Vagina (tissue), 2 donors: Measurements from ENCODE around the gene NKX3-2. TPM values are rescaled to one million over a fixed set of nuclear protein-coding genes. Genes with fewer than 3 reads are reported as not detected.

ENCODE experiments used
- DNase-seq, 2 donors: peaks; one replicate each; pipeline ENCODE4 v3.0.0-alpha.2; 2017; ENCODE audit errors: extremely low spot score in 2 of 2
- H3K27ac ChIP-seq: fragments of 200-600 bp; sonication (generic); one replicate; pipeline ENCODE4 v1.5.1; 2019
- H3K27me3 ChIP-seq: fragments of 200-600 bp; sonication (generic); one replicate; pipeline ENCODE4 v1.5.1; 2019
- H3K36me3 ChIP-seq, 2 donors: fragments of 200-600 bp; sonication (generic); one replicate each; pipeline ENCODE4 v1.5.1; 2017 to 2019
- H3K4me1 ChIP-seq: fragments of 200-600 bp; sonication (generic); one replicate; pipeline ENCODE4 v1.5.1; 2019
- H3K4me3 ChIP-seq, 2 donors: fragments of 200-600 bp; sonication (generic); 1 replicate in 1 of 2; 2 replicates in 1 of 2; pipeline ENCODE4 v1.5.1; 2016 to 2019
- H3K9me3 ChIP-seq: fragments of 200-600 bp; sonication (generic); one replicate; pipeline ENCODE4 v1.5.1; 2019
- POLR2A ChIP-seq, 2 donors: fragments of 450-650 bp; IDR thresholded peaks; one replicate each; pipeline ENCODE4 v1.6.1; 2017; ENCODE audit warnings: antibody characterized with exemption in 2 of 2, mild to moderate bottlenecking in 2 of 2, moderate library complexity in 2 of 2
- POLR2AphosphoS5 ChIP-seq, 2 donors: sonication (generic); formaldehyde crosslinking; IDR thresholded peaks; one replicate each; pipeline ENCODE4 v1.9.0; 2017; ENCODE audit warnings: antibody characterized with exemption in 2 of 2, mild to moderate bottlenecking in 2 of 2, low read depth in 1 of 2; ENCODE audit not compliant: insufficient read depth in 1 of 2
- intact Hi-C: fragments of 100-400 bp; cut with DNase I; formaldehyde crosslinking; loops from one replicate; pipeline ENCODE4 v1.15.1; 2023
- total RNA-seq: library from RNA; depleted of rRNA; stranded (reverse); fragments of >200 nt; gene quantifications from one replicate; pipeline ENCODE4 v1.2.3, GENCODE V29; 2016
- TF ChIP-seq, protein P1 (sequence below), 3 experiments: fragments of 450-650 bp in 2 of 3; fragments of 200-600 bp in 1 of 3; sonication (generic) in 1 of 3; IDR thresholded peaks; one replicate each; pipeline ENCODE4 v1.5.1; 2017 to 2019; ENCODE audit warnings: antibody characterized with exemption in 3 of 3, mild to moderate bottlenecking in 2 of 3, moderate library complexity in 2 of 3

The NKX3-2 gene
- total RNA-seq, 1 donor from 2014 or later: 2.9 TPM

DNA sequence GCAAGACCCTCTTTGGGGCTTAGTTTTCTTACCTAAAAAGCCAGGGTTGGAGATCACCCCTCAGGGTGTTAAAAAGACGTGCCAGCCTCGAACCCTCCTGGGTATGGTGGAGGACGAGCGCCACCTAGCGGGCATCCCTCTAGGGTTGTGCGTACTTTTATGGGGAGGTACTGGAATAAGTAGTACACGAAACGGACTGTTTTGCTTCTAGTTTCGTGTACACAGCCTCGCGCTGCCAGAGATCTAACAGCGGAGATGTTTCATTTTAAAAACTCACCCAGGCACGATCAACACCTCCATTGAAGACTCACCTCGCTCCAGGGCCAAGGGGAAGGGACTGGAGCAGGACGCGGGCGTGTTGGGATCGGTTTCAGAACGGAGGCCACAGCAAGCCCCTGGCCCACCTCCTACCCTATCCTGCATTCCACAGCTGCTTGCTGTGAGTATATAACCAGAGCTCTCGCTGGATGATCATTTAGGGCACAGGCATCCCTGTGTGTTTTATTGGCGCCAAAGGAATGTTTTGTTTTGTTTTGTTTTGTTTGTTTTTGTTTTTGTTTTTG is 4.8 kb upstream of the NKX3-2 start:
- intact Hi-C loops: loop anchor here (5.0 kb wide), 1 partner anchor 697 kb away; no protein-coding TSS in a partner anchor
- Histone ChIP-seq H3K27me3 (peaks cover 23% of the 10 kb centered on the region), H3K4me1 (peaks cover 27% of the 10 kb centered on the region), H3K4me3 (peak overlapping the region in 1 of 2 donors; percentile 9), H3K27ac (no peak overlapping the region), H3K36me3 (no peaks in the 10 kb centered on the region), H3K9me3 (no peaks in the 10 kb centered on the region)
- TF ChIP-seq, protein P1, sequence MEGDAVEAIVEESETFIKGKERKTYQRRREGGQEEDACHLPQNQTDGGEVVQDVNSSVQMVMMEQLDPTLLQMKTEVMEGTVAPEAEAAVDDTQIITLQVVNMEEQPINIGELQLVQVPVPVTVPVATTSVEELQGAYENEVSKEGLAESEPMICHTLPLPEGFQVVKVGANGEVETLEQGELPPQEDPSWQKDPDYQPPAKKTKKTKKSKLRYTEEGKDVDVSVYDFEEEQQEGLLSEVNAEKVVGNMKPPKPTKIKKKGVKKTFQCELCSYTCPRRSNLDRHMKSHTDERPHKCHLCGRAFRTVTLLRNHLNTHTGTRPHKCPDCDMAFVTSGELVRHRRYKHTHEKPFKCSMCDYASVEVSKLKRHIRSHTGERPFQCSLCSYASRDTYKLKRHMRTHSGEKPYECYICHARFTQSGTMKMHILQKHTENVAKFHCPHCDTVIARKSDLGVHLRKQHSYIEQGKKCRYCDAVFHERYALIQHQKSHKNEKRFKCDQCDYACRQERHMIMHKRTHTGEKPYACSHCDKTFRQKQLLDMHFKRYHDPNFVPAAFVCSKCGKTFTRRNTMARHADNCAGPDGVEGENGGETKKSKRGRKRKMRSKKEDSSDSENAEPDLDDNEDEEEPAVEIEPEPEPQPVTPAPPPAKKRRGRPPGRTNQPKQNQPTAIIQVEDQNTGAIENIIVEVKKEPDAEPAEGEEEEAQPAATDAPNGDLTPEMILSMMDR (IDR thresholded peaks at IDR 0.05): peak; percentile 43 to 97 (median 85)
- no peak for TF ChIP-seq POLR2A (IDR thresholded peaks at IDR 0.05)
- TF ChIP-seq POLR2AphosphoS5 (IDR thresholded peaks at IDR 0.05; ENCODE audit: insufficient read depth in 1 of 2, low read depth in 1 of 2): no peak
- DNase-seq: no peak

DNA sequence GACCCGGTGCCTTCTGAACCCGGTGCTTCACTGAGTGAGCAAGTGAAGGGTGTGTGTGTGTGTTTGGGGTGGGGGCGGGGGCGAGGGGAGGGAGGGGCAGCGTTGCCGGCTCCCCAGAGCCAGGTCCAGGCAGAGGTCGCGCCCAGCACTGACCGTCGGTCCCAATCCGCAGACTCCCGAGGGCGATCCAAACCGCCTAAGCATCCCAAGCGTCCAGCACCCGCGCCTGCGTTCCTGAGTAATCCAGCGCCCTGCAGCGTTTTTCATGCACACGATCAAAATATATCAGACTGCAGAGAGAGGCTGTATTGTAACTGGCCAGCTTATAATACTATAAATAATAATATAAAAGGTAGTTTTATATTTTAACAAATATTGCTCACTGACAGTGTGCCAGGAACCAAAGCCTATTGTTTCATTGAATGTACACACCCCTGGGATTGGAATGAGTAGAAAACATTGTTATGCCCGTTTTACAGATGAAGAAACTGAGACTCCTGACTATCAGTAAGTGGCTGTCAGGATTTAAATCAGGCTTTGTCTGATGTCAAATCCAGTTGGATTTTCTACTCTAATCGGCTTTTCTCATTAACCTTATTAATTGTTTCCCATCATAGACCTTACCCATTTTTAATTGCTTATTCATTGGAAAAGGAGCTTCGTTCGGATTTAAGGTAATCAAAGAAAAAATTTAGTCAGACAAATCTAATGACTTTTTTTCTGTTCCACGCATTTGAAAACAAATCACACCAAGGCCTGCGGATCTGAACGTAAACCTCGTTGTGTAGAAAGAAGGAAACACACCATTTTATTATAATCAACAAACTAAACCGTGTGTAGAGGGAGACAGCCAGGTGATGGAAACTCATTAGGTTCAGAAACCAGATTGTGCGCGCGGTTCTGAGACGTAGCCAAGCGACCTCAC is 4.0 kb upstream of the NKX3-2 start:
- TF ChIP-seq, protein P1 (IDR thresholded peaks at IDR 0.05): no peak
- TF ChIP-seq POLR2AphosphoS5 (IDR thresholded peaks at IDR 0.05; ENCODE audit: insufficient read depth in 1 of 2, low read depth in 1 of 2): no peak
- TF ChIP-seq POLR2A (IDR thresholded peaks at IDR 0.05): no peak
- Histone ChIP-seq H3K4me1 (peaks cover 34% of the 10 kb centered on the region), H3K36me3 (no peaks in the 10 kb centered on the region), H3K4me3 (peak overlapping the region; percentile 29 to 38), H3K27ac (no peak overlapping the region), H3K27me3 (peaks cover 31% of the 10 kb centered on the region), H3K9me3 (no peaks in the 10 kb centered on the region)
- intact Hi-C loops: loop anchor here (5.0 kb wide), 1 partner anchor 696 kb away; no protein-coding TSS in a partner anchor
- no peak for DNase-seq

DNA sequence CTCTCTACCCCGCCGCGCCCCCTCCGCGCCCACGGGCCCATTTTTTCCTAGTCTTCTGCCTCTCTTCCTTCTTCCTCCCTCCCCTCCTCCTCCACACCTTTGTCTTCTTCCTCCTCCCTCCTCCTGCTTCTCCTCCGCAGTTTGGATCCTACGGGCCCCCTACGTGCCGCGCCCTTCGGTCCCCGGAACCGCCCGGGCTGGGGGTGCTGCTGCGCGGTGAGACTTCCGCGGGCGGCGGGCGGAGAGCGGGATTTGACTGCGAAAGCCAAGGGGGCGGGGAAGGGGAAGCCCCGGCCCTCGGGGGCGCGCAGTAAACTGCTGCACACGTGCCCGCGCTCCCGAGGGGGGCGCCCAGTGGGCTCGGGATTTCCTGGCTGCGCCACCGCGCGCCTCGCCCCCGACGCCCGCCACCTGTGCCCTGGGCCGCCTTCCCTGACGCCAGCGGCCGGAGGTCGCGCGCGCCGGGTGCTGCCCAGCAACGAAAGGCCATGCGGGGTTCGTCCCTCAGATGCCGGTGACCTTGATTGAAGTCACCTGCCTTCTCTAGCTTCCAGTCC is 3.3 kb upstream of the NKX3-2 start:
- TF ChIP-seq, protein P1 (IDR thresholded peaks at IDR 0.05): no peak
- TF ChIP-seq POLR2A (IDR thresholded peaks at IDR 0.05) (no peak), POLR2AphosphoS5 (IDR thresholded peaks at IDR 0.05; ENCODE audit: insufficient read depth in 1 of 2, low read depth in 1 of 2) (no peak)
- Histone ChIP-seq H3K4me3 (peak overlapping the region; percentile 29 to 38), H3K36me3 (no peaks in the 10 kb centered on the region), H3K9me3 (no peaks in the 10 kb centered on the region), H3K4me1 (peaks cover 38% of the 10 kb centered on the region), H3K27me3 (peaks cover 34% of the 10 kb centered on the region), H3K27ac (no peak overlapping the region)
- no peak for DNase-seq
- intact Hi-C loops: loop anchor here (5.0 kb wide), 1 partner anchor 695 kb away; no protein-coding TSS in a partner anchor

DNA sequence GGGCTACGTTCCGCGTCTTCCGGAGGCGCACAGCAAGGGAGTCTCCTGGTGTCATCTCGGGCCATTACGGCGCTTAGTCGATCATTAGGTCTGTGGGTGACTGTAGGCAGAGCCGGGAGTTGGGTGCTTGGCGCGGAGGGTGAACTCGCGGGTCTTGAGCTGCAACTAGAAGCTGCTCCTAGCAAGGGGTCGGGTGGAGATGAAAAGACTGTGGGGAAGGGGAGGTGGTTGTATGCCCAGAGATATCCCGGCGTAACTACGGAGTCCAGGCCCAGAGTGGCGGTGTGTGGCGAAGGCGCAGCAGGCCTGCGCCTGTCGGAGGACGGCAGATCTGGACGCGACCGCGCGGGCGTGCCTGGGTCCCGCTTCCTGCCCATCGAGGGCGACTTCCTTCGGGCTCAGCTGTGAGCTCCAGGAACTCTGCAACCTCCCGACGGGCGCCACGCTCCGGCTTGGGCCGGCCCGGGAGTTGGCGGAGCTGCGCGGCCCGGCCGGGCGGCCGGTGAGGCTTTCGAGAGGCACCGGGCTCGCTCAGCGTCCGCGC is 2.7 kb upstream of the NKX3-2 start:
- H3K27me3 ChIP-seq: peaks cover 38% of the 10 kb centered on the region
- H3K4me3 ChIP-seq: peak overlapping the region; percentile 29 to 38
- TF ChIP-seq, protein P1 (IDR thresholded peaks at IDR 0.05): no peak
- no peak for TF ChIP-seq POLR2A (IDR thresholded peaks at IDR 0.05)
- no peak for TF ChIP-seq POLR2AphosphoS5 (IDR thresholded peaks at IDR 0.05; ENCODE audit: insufficient read depth in 1 of 2, low read depth in 1 of 2)
- intact Hi-C loops: loop anchor here (5.0 kb wide), 1 partner anchor 695 kb away; no protein-coding TSS in a partner anchor
- H3K4me1 ChIP-seq: peaks cover 44% of the 10 kb centered on the region
- H3K27ac ChIP-seq: no peak overlapping the region
- no peaks in the 10 kb centered on the region for H3K9me3 ChIP-seq
- no peak for DNase-seq
- H3K36me3 ChIP-seq: no peaks in the 10 kb centered on the region
